CD4-positive, alpha-beta T cell treated with Interleukin-21 for 1 hour (primary cell): ENCODE data around the gene KCNH2.
A peak's percentile ranks its signal among the peaks of the same experiment; 100 is the strongest.

ENCODE experiments used
- DNase-seq: peaks from one replicate; pipeline ENCODE4 v3.0.0-alpha.2; 2020

KCNH2 gene

DNA sequence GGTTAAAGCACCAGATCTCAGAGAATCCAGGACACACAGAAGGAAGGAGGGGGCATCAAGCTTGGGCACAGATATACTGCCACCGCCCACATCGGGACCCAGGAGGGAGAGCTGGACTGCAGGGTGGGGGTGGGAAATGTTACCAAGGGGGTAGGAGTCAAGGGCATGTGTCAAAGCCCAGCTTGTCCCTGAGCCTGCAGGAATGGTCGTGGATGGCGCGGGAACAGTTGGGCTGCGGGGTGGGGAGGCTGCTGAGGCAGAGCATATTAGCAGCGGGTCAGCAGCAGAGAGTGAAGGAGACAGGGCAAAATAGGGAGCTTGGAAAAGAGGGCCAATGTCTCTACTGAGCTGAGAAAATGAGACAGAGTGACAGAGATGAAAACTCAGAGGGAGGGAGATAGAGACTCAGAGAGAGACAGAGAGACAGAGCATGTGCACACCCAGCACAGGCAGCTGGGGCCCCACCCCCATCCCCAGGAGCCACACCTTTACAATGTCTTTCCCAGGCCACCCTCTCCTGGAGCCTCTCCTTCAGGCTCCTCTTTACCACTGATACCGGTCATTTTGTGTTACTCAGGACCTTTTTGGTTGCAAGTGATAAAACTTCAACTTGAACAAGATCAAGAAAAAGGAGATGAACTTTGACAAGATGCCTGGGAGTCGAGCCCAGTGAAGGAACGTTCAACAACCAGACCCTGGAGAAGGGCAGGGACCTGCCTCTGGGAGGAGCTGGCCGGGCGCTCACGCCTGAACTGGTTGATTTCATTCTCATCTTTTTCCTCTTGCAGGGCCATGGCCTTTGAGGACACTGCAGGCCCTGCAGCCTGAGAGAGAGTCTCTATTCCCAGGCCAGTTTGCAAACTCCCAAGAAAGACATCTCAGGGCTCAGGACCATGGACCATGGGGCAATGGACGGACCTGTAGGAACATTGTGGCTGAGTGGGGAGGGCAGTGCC, 75.8 kb downstream of the KCNH2 start:
- no peak for DNase-seq

DNA sequence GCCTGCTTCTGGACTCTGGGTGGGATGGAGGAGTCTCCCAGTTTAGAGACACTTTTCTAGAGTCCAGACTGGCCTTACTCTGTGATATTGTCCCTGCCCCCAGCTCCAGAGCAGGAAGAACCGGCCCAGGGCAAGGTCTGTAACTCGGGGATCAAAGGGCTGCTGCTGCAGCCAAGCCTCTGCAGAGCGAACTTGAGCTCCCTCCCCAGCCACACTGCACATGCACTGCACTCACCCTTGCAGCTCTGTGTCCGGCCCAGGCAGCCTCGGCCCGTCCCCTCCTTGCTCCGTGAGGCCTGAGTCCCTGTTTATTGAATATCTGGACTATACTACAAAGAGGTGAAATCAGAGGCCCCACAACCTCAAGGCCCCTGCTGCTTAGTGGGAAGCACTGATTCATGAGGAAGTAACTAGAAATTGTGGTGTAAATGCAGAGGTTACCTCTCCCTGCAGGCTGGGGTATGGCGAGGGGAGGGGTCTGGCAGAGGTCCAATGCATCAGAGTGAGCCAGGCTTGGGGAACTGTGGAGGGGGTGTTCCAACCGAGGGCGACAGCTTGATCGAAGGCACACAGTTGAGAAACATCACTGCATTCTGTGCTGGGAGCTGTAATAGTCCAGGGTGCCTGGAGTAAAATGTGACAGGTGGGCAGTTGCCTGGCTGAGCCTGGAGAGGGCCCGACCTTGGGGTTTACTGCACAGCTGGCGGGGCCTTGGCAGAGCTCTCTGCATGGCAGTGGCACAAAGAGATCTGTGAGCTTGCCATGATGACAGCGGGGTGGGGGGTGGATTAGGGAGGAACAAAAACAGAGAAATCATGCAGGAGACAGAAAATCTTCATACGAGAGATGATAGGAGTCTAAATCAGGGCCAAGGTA, 76.7 kb downstream of the KCNH2 start:
- no peak for DNase-seq

DNA sequence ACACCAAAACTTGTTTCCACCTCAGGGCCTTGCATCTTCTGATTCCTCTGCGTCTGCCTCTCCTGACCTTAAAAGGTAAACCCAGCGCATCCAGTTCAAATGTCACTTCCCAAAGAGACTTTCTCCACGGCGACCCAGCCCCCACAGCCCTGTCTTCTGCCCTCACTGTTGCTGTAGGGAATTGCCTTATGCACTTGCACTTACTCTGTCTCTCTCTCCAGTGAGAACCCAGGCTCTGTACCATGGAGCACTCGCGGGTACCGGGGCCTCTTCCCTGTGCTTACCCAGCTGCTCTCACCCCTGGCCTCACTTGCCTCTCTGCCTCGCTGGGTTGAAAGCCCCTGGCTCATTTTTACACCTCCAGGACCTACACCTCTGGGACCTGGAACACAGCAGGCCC, 77.4 kb downstream of the KCNH2 start:
- no peak for DNase-seq

DNA sequence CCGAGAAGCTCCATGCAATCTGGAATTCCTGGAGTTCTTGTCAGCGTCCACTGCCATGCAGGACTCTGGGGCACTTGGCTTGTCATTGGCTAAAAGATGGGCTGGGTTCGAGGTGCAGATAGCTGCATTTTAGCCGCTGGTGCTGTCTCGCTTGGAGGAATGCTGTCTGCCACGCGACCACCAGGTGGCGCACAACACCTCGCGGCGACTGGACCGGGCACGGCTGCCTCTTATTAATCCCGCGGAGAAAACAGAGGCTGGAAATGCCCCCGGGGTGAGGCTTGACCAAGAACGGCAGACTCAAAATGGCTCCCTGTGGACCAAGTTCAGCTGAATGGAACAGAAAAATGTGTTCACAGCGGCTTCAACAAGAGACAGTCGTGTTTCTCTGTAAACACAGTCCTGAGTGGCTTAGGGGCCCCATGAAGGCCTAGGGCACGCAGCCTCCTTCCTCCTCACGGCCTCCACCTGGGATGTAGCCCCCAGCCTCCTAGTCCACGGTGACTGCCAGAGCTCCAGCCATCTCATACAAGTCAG, 79.6 kb downstream of the KCNH2 start:
- peak; percentile 76 for DNase-seq

DNA sequence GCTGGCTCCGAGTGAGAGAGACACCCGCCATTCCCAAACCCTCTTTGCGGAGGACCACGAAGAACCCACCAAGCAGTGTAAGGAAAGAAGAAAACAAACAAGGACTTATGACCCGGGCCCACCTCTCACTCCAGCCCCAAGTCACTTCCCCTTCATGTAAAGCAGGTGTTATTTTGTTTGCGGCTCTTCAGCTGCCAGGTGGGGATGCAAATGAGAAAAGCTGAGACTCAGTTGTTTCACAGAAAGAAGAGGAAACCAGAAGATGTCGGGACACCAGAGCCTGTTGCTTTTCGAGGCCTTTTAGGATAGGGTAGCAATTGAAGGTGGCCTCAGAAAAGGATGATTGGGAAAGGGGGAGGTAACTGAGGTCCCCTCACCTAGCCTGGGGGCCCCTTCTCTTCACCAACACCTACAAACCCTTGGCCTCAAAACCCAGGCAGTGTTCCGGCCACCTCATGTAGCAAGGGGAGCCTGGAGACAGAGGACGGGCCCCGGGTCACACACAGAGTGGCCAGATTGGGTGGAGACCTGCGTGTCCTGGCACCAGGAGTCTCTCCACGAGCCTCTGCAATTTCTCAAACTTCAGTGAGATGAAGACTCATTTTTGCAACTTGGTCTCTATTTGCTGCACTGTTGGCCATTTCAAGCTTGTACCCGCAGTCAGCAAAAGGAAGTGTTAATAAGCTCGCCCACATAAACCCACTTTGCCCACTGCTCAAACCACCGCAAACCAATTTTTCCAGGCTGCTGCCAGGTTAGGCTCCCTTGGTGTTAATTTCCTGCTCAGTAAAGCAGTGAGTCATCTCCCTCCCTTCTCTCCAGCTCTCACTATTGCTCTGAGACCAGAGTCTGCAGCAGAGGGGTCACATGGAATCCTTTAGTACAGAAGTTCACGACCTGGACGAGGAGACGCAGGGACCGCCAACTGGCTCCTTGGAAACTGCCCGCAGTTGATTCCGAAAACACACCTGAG, 80.3 kb downstream of the KCNH2 start:
- no peak for DNase-seq

DNA sequence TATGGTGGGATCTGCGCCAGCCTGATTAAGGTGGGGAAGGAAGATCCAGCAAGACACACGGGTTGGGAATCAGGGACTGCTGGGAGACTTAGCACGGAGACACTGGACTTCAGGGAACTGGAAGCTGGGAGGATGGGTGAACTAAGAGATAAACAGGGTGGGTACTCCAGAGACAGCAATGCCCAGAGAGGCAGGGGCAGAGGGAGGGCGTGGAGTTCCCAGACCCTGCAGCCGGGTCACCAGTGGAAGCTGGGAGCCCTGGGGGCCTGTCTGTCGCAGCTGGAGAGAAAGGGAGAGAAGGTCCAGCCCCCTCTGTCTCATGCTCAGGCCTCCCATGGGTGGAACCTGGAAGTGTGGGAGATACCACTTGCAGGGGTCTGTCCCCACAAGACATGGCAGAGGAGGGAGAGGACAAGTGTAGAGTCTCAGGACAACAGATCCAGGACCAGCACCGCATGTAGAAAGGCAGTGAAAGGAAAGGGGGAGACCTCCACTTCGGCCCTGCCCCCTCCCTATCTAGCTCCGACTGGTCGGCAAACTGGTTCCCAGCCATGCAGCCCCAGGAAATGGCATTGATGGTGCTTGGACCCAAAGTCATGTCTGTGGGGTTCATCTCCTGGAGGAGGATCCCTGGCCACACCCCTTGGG, 81.4 kb downstream of the KCNH2 start:
- no peak for DNase-seq

DNA sequence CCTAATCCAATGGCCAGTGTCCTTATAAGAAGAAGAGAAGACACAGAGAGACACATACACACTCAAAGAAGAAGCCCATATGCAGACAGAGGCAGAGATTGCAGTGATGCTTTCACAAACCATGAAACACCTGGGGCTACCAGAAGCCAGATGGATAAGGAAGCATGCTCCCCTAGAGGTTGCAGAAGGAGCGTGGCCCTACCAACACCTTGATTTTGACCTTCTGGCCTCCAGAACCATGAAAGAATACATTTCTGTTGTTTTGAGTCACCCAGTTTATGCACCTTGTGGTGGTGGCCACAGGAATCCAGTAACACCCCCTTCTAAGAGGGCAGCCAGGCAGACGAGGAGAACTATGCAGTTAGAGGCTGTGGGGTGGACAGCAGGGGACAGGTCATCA, 82.3 kb downstream of the KCNH2 start:
- no peak for DNase-seq
